OCI-LY3 (cell line): ENCODE measurements around the gene SLC9C2.
"Not testable (repeated sequence)": the region's sequence is repeated elsewhere in the genome, so short reads cannot be mapped to it uniquely, and the experiment has no call there.

Source experiments
- H2AFZ ChIP-seq: fragments of 200-600, 300-600 bp; shearing (Covaris generic); 2 replicates; pipeline ENCODE4 v1.6.0; 2014; ENCODE audit warnings: antibody characterized with exemption, low read depth, low read length
- H3K27ac ChIP-seq: fragments of 200-600, 300-600 bp; sonication (generic); 2 replicates; pipeline ENCODE4 v1.5.1; 2014; ENCODE audit warnings: mild to moderate bottlenecking, low read length, moderate library complexity, mixed read lengths
- H3K27me3 ChIP-seq: fragments of 200-600, 300-600 bp; sonication (generic); 2 replicates; pipeline ENCODE4 v1.6.1; 2014; ENCODE audit warnings: low read depth, low read length, mixed read lengths
- H3K36me3 ChIP-seq: fragments of 200-600, 300-600 bp; sonication (generic); replicated peaks from 2 replicates; pipeline ENCODE3; 2014; ENCODE audit warnings: low read depth, low read length, mixed read lengths
- H3K4me1 ChIP-seq: fragments of 300-600, 200-600 bp; sonication (generic); 2 replicates; pipeline ENCODE4 v1.6.1; 2014; ENCODE audit warnings: low read length, mixed read lengths
- H3K4me2 ChIP-seq: fragments of 200-600, 300-600 bp; sonication (generic); 2 replicates; pipeline ENCODE4 v1.6.1; 2014; ENCODE audit warnings: low read length, mixed read lengths
- H3K4me3 ChIP-seq: fragments of 300-600, 200-600 bp; sonication (generic); 2 replicates; pipeline ENCODE4 v1.5.1; 2014; ENCODE audit warnings: antibody characterized with exemption, mild to moderate bottlenecking, low read length, moderate library complexity
- H3K79me2 ChIP-seq: fragments of 300-600, 200-600 bp; shearing (Covaris generic); 2 replicates; pipeline ENCODE4 v1.6.1; 2014; ENCODE audit warnings: mild to moderate bottlenecking, low read length, mixed read lengths
- H3K9ac ChIP-seq: fragments of 300-600, 200-600 bp; shearing (Covaris generic); 2 replicates; pipeline ENCODE4 v1.6.0; 2014; ENCODE audit warnings: mild to moderate bottlenecking, low read length, moderate library complexity
- H3K9me3 ChIP-seq: fragments of 200-600, 300-600 bp; shearing (Covaris generic); 2 replicates; pipeline ENCODE4 v1.6.1; 2014; ENCODE audit warnings: low read length, mixed read lengths; ENCODE audit not compliant: insufficient read depth
- H4K20me1 ChIP-seq: fragments of 200-600, 300-600 bp; sonication (generic); 2 replicates; pipeline ENCODE4 v1.6.1; 2016; ENCODE audit warnings: low read length, mixed read lengths; ENCODE audit not compliant: insufficient read depth
- CTCF ChIP-seq: fragments of 200-600, 300-600 bp; sonication (generic); IDR thresholded peaks from 2 replicates; pipeline ENCODE4 v1.5.1; 2014; ENCODE audit warnings: antibody characterized with exemption, low read length, low read depth
- EZH2phosphoT487 ChIP-seq: fragments of 200-600 bp; shearing (Covaris generic); IDR thresholded peaks from 2 replicates; pipeline ENCODE4 v1.6.1; 2018; ENCODE audit warnings: antibody characterized with exemption, mixed run types, low read depth

SLC9C2 gene

GRCh38 chr1:173639102-173639501 is 36.2 kb upstream of the SLC9C2 start:
- Histone ChIP-seq H3K79me2 (no peaks in the 10 kb centered on the region), H4K20me1 (no peaks in the 10 kb centered on the region), H2AFZ (no peak overlapping the region), H3K4me2 (no peak overlapping the region), H3K27me3 (no peaks in the 10 kb centered on the region), H3K9ac (no peak overlapping the region), H3K4me1 (no peaks in the 10 kb centered on the region), H3K4me3 (no peak overlapping the region), H3K36me3 (peaks cover 3% of the 10 kb centered on the region), H3K9me3 (no peaks in the 10 kb centered on the region), H3K27ac (no peak overlapping the region)
- TF ChIP-seq CTCF (no peak), EZH2phosphoT487 (no peak)

GRCh38 chr1:173638043-173639021 is 35.5 kb upstream of the SLC9C2 start:
- Histone ChIP-seq H3K36me3 (peaks cover 3% of the 10 kb centered on the region), H3K4me2 (no peak overlapping the region), H2AFZ (no peak overlapping the region), H3K4me3 (no peak overlapping the region), H3K27ac (no peak overlapping the region), H3K79me2 (no peaks in the 10 kb centered on the region), H3K27me3 (no peaks in the 10 kb centered on the region), H3K4me1 (no peaks in the 10 kb centered on the region), H4K20me1 (no peaks in the 10 kb centered on the region), H3K9me3 (no peaks in the 10 kb centered on the region), H3K9ac (no peak overlapping the region)
- TF ChIP-seq EZH2phosphoT487 (no peak), CTCF (no peak)

GRCh38 chr1:173637236-173638042 is 34.6 kb upstream of the SLC9C2 start:
- H3K27me3 ChIP-seq, H3K4me1 ChIP-seq, H2AFZ ChIP-seq, H3K79me2 ChIP-seq, H3K27ac ChIP-seq, H3K9ac ChIP-seq, H3K36me3 ChIP-seq, H4K20me1 ChIP-seq, H3K4me3 ChIP-seq, H3K9me3 ChIP-seq, H3K4me2 ChIP-seq: not testable (repeated sequence)

- Histone ChIP-seq H3K79me2 (no peaks in the 10 kb centered on the region), H4K20me1 (no peaks in the 10 kb centered on the region), H3K27me3 (no peaks in the 10 kb centered on the region), H3K4me3 (no peak within 1 kb of the TSS), H3K9me3 (no peaks in the 10 kb centered on the region), H3K27ac (no peak within 1 kb of the TSS), H2AFZ (no peak within 1 kb of the TSS), H3K36me3 (peaks cover 3% of the 10 kb centered on the region), H3K4me1 (no peaks in the 10 kb centered on the region), H3K9ac (no peak within 1 kb of the TSS), H3K4me2 (no peak within 1 kb of the TSS)
- TF ChIP-seq CTCF: no peak
- no peak for TF ChIP-seq EZH2phosphoT487
Measured at GRCh38 chr1:173635116-173635515, 32.2 kb upstream of the SLC9C2 start, which contains the start of gene TEX50. Gene TEX50, plus strand, starts transcription at chr1:173635338. Its CDS starts 184 bp downstream, at chr1:173635522.
